HG02885 (cell line): Measurements from ENCODE around the gene FOXRED1.
"Not testable (repeated sequence)": the region's sequence is repeated elsewhere in the genome, so short reads cannot be mapped to it uniquely, and the experiment has no call there.

Experiments
- ATAC-seq: cut with Tn5 transposase; IDR thresholded peaks from one replicate; pipeline ENCODE4 v1.9.1; 2021; ENCODE audit warnings: mild to moderate bottlenecking; ENCODE audit not compliant: unreplicated experiment, poor library complexity

The FOXRED1 gene

DNA sequence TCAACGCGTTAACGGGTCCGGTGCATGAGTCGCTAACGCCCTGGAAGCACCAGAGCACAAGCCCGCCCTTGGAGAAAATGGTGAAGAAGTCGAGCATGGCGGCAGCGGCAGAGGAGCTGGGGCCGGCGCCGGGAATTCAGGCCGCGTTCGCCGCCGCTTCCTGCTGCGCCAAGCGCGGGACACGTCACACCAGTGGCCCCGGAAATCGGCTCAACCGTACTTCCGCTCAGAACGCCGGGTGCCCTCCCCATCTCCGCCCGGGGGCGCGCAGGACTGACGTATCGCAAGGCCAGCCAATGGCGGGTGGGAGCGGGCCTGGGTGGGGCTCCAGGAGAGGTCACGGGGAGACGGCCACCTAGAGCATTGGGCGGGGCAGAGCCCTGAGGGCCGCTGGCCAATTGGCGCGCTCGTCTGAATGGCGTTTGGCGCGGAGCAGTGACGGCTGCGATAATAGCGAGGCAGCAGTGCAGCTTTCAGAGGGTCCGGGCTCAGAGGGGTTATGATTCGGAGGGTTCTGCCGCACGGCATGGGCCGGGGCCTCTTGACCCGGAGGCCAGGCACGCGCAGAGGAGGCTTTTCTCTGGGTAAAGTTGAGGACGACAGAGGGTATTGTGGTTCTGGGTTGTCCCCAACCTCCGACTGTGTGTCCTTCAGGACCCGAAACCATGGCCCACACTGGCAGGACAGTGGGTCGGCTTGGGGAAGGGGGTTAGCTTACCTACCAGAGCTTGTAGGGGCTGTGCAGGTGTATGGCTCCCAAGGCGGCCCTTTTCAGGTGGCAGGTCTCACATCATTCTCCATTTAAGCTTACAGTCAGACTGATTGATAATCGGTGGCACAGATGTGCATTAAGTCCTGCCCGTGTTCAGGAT lies at the start of gene FOXRED1, which contains the start of gene SRPRA:
Gene FOXRED1 (plus strand): TSS at position 447 of the 872 bp plus-strand sequence. CDS start 53 bp downstream, at position 500.
Gene SRPRA (minus strand): TSS at position 188 of the 872 bp plus-strand sequence. CDS start 91 bp downstream, at position 97.
- ATAC-seq = peak; percentile 99

DNA sequence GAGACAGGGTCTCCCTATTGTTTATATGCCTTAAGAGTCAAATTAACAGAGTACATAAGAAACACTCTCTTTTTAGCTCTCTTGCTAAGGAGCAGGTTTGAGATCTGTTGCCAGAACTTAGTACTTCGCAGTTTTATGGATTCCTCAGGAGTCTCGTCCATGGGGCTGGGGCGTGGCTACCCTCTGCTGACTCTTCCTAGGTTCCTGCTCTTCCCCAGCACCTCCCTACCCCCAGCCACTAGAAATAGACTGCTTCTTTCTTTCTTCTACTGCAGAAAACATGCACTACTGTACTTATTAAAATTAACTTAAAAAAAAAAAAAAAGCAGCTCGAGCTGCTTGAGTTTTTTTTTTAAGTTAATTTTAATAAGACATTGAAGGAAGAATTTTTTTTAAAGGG lies 49.4 kb upstream of the FOXRED1 start:
- no peak for ATAC-seq

GRCh38 chr11:126224647-126225294 lies 44.2 kb upstream of the FOXRED1 start:
- ATAC-seq = no peak

GRCh38 chr11:126225295-126225665 lies 43.7 kb upstream of the FOXRED1 start:
- ATAC-seq = no peak

DNA sequence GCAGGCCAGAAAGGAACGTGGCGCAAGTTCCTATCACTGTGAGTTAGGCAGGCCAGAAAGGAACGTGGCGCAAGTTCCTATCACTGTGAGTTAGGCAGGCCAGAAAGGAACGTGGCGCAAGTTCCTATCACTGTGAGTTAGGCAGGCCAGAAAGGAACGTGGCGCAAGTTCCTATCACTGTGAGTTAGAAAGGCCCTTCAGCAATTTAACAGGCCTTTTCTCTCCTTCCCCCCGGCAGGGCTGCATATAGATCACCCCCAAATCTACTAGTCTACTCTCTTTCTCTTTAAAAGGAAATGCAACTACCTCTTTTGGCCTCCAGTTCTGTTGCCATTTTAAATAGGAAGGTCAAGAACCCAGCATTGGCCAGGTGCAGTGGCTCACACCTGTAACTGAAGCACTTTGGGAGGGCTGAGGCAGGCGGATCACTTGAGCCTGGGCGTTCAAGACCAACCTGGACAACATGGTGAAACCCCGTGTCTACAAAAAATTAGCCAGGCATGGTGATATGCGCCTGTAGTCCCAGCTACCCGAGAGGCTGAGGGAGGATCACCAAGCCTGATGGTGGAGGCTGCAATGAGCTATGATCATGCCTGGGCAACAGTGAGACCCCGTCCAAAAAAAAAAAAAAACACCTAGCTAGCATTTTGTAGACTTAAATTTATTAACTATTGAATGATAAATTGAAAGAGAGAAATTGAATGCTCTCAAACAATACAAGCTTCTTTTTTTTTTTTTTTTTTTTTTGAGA lies 42.4 kb upstream of the FOXRED1 start:
- ATAC-seq = no peak

- ATAC-seq = no peak
Measured at GRCh38 chr11:126229858-126230540, 39.0 kb upstream of the FOXRED1 start.

- ATAC-seq = no peak
Measured at GRCh38 chr11:126231725-126232459, 37.1 kb upstream of the FOXRED1 start.

GRCh38 chr11:126232683-126233082 lies 36.3 kb upstream of the FOXRED1 start:
- ATAC-seq = no peak

DNA sequence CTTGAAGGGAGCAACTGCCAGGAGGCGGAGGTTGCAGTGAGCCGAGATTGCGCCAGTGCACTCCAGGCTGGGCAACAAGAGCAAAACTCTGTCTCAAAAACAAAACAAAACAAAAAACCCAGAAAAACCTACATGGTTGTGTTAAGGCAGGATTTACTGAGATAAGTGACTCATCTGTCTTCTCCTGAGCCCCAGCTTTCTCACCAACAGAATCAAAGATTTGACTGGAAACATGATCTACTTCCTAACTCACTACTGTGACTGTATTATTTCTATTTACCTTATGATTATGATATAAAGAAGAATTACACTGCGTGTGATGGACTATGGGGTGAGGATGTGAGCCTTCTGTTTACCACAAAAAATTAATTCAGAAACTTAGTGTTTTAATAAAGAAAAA lies 35.6 kb upstream of the FOXRED1 start:
- no peak for ATAC-seq

DNA sequence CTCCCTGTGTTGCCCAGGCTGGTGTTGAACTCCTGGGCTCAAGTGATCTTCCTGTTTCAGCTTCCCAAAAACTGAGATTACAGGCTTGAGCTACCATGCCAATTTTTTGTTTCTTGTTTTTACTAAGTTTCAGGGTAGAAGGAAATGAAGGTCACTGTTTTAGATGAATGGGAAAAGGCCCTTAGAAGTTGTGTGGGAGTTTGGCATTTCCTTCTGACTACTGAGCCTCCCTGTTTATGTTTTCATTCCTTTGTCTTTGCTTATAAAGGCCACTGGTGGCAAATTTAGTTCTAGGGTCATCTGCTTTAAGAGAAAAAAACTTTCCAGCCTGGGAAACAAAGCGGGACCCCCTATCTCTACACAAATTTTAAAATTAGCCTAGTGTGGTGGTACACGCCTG lies 22.3 kb upstream of the FOXRED1 start:
- ATAC-seq = no peak

- no peak for ATAC-seq
Measured at GRCh38 chr11:126253265-126253664, 15.7 kb upstream of the FOXRED1 start.

DNA sequence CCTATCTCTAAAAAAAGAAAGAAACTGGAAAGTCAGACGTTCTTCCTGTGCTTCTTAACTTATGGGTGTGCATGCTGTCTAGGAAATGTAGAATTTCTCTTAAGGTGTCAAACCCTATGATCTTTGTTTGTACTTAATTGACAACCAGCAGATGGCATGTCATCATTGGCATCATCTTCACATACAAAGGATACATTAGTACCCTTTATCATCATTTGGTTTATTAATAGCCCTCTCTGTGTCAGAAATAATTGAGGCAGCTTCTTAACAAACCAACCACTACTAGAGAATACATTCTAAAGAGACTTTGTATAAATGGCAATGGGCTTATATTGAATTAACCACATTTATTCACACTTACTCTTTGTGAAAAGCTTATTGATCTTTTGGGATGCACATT lies 14.1 kb upstream of the FOXRED1 start:
- no peak for ATAC-seq

DNA sequence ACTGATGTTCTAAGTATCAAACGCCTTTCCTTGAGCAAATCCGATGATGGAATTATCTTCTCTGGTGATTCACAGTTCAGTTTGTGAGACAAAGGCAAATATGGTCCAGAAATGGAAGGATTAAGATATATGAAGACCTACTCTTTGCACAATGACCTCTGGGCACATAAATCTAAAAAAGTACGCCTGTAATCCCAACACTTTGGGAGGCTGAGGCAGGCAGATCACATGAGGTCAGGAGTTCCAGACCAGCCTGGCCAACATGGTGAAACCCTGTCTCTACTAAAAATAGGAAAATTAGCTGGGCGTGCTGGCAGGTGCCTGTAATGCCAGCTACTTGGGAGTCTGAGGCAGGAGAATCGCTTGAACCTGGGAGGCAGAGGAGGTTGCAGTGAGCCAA lies 13.4 kb upstream of the FOXRED1 start:
- ATAC-seq = not testable (repeated sequence)

- ATAC-seq = no peak
Measured at GRCh38 chr11:126256216-126256615, 12.7 kb upstream of the FOXRED1 start.

DNA sequence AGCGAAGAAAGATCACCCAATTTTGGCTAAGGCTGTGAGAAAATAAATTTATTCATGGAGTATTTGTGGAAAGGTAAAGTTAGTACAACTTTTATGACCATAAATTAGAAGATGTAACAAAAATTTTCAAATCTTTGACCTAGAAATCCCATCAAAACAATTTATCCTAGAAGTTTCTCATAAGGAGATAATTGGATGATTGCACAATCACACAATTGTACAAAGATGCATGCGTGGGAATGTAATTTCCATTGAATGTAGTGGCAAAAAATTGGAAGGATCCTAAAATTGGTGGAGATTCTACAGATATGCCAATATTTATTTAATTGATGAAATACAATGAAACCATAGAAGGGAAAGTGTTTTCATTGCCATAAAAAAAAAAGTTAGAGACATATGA lies 11.8 kb upstream of the FOXRED1 start:
- no peak for ATAC-seq

DNA sequence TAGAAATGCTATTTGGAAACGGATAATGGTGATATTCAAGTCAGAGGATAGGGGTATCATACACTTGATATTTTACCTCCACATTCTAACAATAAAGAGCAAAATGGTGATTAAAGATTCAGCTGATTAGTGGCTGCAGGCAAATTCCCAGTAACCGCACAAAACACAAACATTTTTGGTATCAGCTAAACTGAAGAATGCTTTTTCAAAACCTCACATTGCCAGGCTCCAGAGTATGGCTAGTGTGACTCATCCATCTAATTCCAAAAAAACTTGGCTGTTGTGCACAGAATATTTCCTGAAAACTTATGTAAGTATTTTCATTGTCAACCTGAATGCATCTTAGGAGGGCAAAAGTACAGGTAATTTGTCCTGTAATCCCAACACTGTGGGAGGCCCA lies 11.2 kb upstream of the FOXRED1 start:
- ATAC-seq = no peak

DNA sequence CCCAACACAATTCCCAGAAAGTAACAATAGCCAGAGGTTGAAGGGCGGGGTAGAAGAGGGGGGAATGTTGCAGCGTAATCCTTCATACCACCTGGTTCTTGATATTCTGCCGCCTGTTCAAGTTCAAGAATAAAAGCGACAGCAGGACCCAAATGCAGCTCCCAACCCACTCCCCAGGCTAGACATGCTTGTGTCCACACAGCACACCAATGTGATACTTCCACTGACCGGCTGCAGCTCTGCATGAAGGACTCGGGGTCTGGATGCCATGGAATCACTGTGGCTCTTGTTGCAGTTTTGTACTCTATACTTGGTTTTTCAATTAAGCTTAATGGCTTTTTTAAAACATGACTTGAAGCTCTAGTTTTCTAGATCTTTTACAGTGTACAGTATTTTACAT lies 6.7 kb upstream of the FOXRED1 start:
- ATAC-seq = no peak

- ATAC-seq = no peak
Measured at GRCh38 chr11:126263489-126263888, 5.5 kb upstream of the FOXRED1 start.

DNA sequence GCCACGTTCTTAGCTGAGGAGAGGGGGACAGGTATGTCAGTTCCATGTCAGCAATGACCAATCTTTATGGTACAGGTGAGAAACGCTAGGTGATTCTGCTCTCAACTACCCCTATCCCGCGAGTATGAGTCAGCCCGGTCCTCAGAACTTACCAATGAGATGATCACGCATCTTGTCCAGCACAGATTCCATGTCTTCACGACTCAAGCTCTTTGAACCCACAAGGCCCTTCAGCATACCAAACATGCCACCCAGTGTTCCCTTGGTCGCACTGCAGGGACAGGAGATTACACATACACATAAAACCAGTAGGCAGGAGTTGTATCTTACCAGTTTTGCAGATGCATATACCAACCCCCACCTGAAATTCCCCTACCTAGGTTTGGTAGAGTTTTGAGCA lies 3.1 kb upstream of the FOXRED1 start:
- ATAC-seq = no peak

- ATAC-seq = no peak
Measured at GRCh38 chr11:126267650-126268049, 1.3 kb upstream of the FOXRED1 start.
